SK-N-SH (cell line): Measurements from ENCODE around the gene AXIN2. TPM values are rescaled to one million over a fixed set of nuclear protein-coding genes. Genes with fewer than 3 reads are reported as not detected.

ENCODE experiments used
- CTCF ChIA-PET: fragments of 300-600, 350-600 bp; formaldehyde crosslinking; extraction: SDS; loops from one replicate; lab custom pipeline; 2021; lab: Yijun Ruan, JAX
- POLR2A ChIA-PET: fragments of 350-600 bp; sonication (Branson Sonifier 250); formaldehyde crosslinking; extraction: SDS; loops from one replicate; lab custom pipeline; 2020; ENCODE audit warnings: antibody characterized with exemption, inconsistent platforms; lab: Yijun Ruan, JAX
- DNase-seq: peaks from one replicate; pipeline ENCODE4 v3.0.0; 2012
- H2AFZ ChIP-seq: fragments of 200-600 bp; sonication (generic); 2 replicates; pipeline ENCODE4 v1.8.1; 2016; ENCODE audit warnings: antibody characterized with exemption, mild to moderate bottlenecking, low read depth
- H3F3A ChIP-seq: fragments of 200-600 bp; sonication (generic); replicated peaks from 2 replicates; pipeline ENCODE3; 2016; ENCODE audit warnings: antibody characterized with exemption, mild to moderate bottlenecking; ENCODE audit not compliant: insufficient read depth
- H3K27ac ChIP-seq, 2 experiments: fragments of 200-500 bp in 1 of 2; fragments of 200-600 bp in 1 of 2; sonication (Bioruptor generic) in 1 of 2; sonication (generic), shearing (Covaris generic) in 1 of 2; 2 replicates each; pipeline versions ENCODE4 v1.5.1 to v1.6.1; 2014 to 2016; ENCODE audit warnings: low read depth in 2 of 2, inconsistent platforms in 1 of 2, low read length in 1 of 2, mild to moderate bottlenecking in 1 of 2, mixed read lengths in 1 of 2
- H3K27me3 ChIP-seq: fragments of 200-600 bp; sonication (generic), shearing (Covaris generic); 2 replicates; pipeline ENCODE4 v1.6.1; 2016; ENCODE audit warnings: mixed run types; ENCODE audit not compliant: insufficient read depth
- H3K36me3 ChIP-seq, 2 experiments: fragments of 200-500 bp in 1 of 2; fragments of 200-600 bp in 1 of 2; sonication (Bioruptor generic) in 1 of 2; sonication (generic) in 1 of 2; replicated peaks in 1 of 2; 2 replicates each; pipeline versions ENCODE3 to v1.5.1; 2014 to 2016; ENCODE audit warnings: low read length in 1 of 2, mild to moderate bottlenecking in 1 of 2; ENCODE audit not compliant: insufficient read depth in 2 of 2, control insufficient read depth in 1 of 2
- H3K4me1 ChIP-seq, 2 experiments: fragments of 200-500 bp in 1 of 2; fragments of 200-600 bp in 1 of 2; sonication (Bioruptor generic) in 1 of 2; sonication (generic), shearing (Covaris generic) in 1 of 2; 2 replicates each; pipeline versions ENCODE4 v1.5.1 to v1.6.1; 2014 to 2016; ENCODE audit warnings: low read depth in 1 of 2, low read length in 1 of 2, mixed run types in 1 of 2; ENCODE audit not compliant: insufficient read depth in 2 of 2, control insufficient read depth in 1 of 2
- H3K4me2 ChIP-seq: fragments of 200-600 bp; sonication (generic), shearing (Covaris generic); 2 replicates; pipeline ENCODE4 v1.6.1; 2017; ENCODE audit warnings: mixed run types
- H3K4me3 ChIP-seq, 2 experiments: fragments of 200-500 bp in 1 of 2; fragments of 200-600 bp in 1 of 2; sonication (Bioruptor generic) in 1 of 2; sonication (generic), shearing (Covaris generic) in 1 of 2; 2 replicates each; pipeline versions ENCODE4 v1.5.1 to v1.8.1; 2014 to 2016; ENCODE audit warnings: low read depth in 2 of 2, inconsistent platforms in 1 of 2, low read length in 1 of 2, mild to moderate bottlenecking in 1 of 2, mixed read lengths in 1 of 2, moderate library complexity in 1 of 2
- H3K79me2 ChIP-seq: fragments of 200-600 bp; sonication (generic); 2 replicates; pipeline ENCODE4 v1.8.1; 2017; ENCODE audit warnings: mild to moderate bottlenecking; ENCODE audit not compliant: insufficient read depth
- H3K9ac ChIP-seq: fragments of 200-600 bp; sonication (generic); 2 replicates; pipeline ENCODE4 v1.6.1; 2017; ENCODE audit warnings: mixed run types
- H3K9me2 ChIP-seq: fragments of 200-600 bp; sonication (generic); 2 replicates; pipeline ENCODE4 v1.6.1; 2017; ENCODE audit warnings: mixed run types
- H3K9me3 ChIP-seq: fragments of 200-600 bp; sonication (generic); 2 replicates; pipeline ENCODE4 v1.6.1; 2017; ENCODE audit warnings: mixed run types, mild to moderate bottlenecking, moderate library complexity
- H4K20me1 ChIP-seq: fragments of 200-600 bp; sonication (generic); 2 replicates; pipeline ENCODE4 v1.6.1; 2017; ENCODE audit warnings: mild to moderate bottlenecking, mixed run types; ENCODE audit not compliant: insufficient read depth
- GABPA ChIP-seq: IDR thresholded peaks from 2 replicates; pipeline ENCODE4 v1.4.0; 2012; ENCODE audit warnings: low read depth, mild to moderate bottlenecking
- IRF3 ChIP-seq: fragments of 150-350 bp; IDR thresholded peaks from 2 replicates; pipeline ENCODE4 v1.6.1; 2016; ENCODE audit warnings: mild to moderate bottlenecking, low read depth, low read length
- JUND ChIP-seq: IDR thresholded peaks from 2 replicates; pipeline ENCODE4 v1.4.0; 2012
- MXI1 ChIP-seq: IDR thresholded peaks from 2 replicates; pipeline ENCODE4 v1.6.1; 2012; ENCODE audit warnings: mild to moderate bottlenecking, low read depth, low read length, improper control_type of control experiment
- NFIC ChIP-seq: IDR thresholded peaks from 2 replicates; pipeline ENCODE4 v1.4.0; 2012; ENCODE audit warnings: borderline replicate concordance
- NRF1 ChIP-seq: IDR thresholded peaks from 2 replicates; pipeline ENCODE4 v1.6.1; 2012; ENCODE audit warnings: low read depth, mild to moderate bottlenecking, low read length
- RAD21 ChIP-seq: IDR thresholded peaks from 2 replicates; pipeline ENCODE4 v1.6.1; 2012; ENCODE audit warnings: mild to moderate bottlenecking, low read length
- RXRA ChIP-seq: IDR thresholded peaks from 2 replicates; pipeline ENCODE4 v1.4.0; 2012; ENCODE audit warnings: low read depth, mild to moderate bottlenecking, borderline replicate concordance
- TAF1 ChIP-seq: IDR thresholded peaks from 2 replicates; pipeline ENCODE4 v1.6.1; 2012; ENCODE audit warnings: low read depth, mild to moderate bottlenecking, low read length, moderate library complexity, borderline replicate concordance
- YY1 ChIP-seq: IDR thresholded peaks from 2 replicates; pipeline ENCODE4 v1.4.0; 2012; ENCODE audit warnings: low read depth, mild to moderate bottlenecking
- WGBS: methylation state at CpG from one replicate; pipeline ENCODE4 v1.1.6; 2017; ENCODE audit warnings: low lambda C conversion rate; 5-methylcytosine and 5-hydroxymethylcytosine counted together
- polyA plus RNA-seq, 3 experiments: library from polyadenylated mRNA; depleted of rRNA; stranded (reverse); fragments of >200 nt; gene quantifications; 2 replicates each; pipeline ENCODE4 v1.2.3, GENCODE V29; 2012

The AXIN2 gene
- polyA plus RNA-seq, 1 of the 3 experiments (the other 2 are of a cell fraction) = 8.3 TPM

DNA sequence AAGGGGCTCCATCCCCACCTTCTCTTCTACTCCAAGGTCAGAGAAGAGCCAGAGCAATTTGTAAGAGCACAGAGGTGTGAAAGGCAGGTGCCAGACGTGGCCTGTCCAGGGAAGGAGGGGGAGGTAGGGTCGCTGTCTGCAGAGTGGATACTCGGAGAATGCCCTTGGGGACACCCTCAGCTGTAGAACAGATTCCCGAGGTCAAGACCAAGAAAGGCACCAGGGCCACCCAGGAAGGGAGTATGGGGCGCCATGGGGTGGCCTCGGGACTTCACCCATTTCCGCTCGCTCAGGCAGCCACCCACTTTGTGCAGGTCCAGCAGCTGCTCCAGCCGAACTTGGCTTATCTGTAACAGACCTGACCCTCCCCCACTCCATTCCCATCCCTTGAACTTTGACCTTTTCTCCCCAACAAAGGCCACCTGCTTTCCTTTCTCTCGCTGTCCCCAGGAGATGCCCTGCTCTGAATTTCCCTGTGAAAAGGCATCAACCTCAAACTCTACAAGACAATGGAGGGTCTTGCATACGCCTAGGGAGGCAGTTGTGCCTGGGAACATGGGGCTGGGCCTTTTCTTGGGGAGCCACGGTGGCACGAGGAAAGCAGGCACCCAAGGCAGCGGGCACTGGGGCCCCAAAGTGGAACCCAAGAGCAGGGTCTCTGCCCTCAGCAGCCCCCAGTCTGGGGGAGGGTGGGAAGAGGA, 11.3 kb upstream of the AXIN2 start (continued):
- TF ChIP-seq NFIC = no peak
- no peak for TF ChIP-seq RXRA
- no peak for TF ChIP-seq RAD21
- TF ChIP-seq NRF1 = no peak

DNA sequence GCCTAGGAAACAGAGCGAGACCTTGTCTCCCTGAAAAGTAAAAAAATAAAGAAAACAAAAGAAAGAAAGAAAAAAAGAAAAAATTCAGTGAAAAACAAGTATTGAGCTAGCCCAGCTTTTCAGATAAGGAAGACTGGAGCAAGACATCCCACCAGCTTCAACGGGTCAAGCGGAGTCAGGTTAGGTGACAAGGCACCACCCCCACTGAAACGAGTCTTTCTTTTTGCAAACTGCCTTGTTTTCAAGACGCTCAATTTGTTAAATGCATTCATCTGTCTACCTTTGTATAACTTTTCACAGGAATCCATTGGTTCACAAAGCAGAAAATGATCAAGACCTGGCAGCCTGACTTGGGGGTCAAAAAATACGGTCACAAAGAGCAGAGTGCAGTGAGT, 10.7 kb upstream of the AXIN2 start:
- no peak for TF ChIP-seq YY1
- no peak for TF ChIP-seq GABPA
- no peak for TF ChIP-seq TAF1
- TF ChIP-seq, all 33 proteins: peak for 0
- WGBS = 77% methylated on average over 6 of the region's 6 CpGs
- Histone ChIP-seq H3K36me3 (no peaks in the 10 kb centered on the region), H3K27ac (no peak overlapping the region), H3K9ac (no peak overlapping the region), H3F3A (no peaks in the 10 kb centered on the region), H2AFZ (no peak overlapping the region), H3K4me1 (no peaks in the 10 kb centered on the region), H4K20me1 (no peaks in the 10 kb centered on the region), H3K79me2 (no peaks in the 10 kb centered on the region), H3K4me3 (no peak overlapping the region), H3K27me3 (no peaks in the 10 kb centered on the region), H3K4me2 (no peak overlapping the region), H3K9me2 (no peaks in the 10 kb centered on the region), H3K9me3 (no peaks in the 10 kb centered on the region)
- ChIA-PET CTCF (interaction anchor here (1.0 to 1.3 kb wide), 2 partner anchors 9 to 15 kb away, joined by 3 to 7 read pairs; no protein-coding TSS in a partner anchor), POLR2A (no interaction called here)
- no peak for DNase-seq

DNA sequence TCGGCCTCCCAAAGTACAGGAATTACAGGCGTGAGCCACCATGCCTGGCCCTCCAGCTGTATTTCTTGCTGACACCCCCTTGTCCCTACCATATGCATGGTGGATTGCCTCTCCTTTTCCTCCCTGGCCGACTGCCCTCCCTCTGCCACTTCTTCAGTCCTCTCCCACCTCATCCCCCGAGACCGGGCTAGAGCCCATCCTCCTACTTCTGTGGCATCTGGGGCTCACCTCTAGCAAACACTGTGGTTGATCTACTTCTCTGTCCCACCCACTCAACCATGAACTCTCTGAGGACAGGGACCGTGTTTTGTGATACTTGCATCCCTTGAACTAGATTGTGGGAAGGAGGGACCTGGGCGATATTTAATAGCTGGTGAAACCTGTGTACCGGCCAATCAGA, 7.5 kb upstream of the AXIN2 start:
- Histone ChIP-seq H3K27ac (no peak overlapping the region), H3K9ac (no peak overlapping the region), H3K4me1 (peaks cover 0 to 7% of the 10 kb centered on the region in 2 experiments; a peak in 1 of 4 replicates), H3K79me2 (no peaks in the 10 kb centered on the region), H3K36me3 (no peaks in the 10 kb centered on the region), H3F3A (no peaks in the 10 kb centered on the region), H3K4me3 (no peak overlapping the region), H4K20me1 (no peaks in the 10 kb centered on the region), H3K4me2 (no peak overlapping the region), H3K9me2 (no peaks in the 10 kb centered on the region), H2AFZ (no peak overlapping the region), H3K27me3 (no peaks in the 10 kb centered on the region), H3K9me3 (no peaks in the 10 kb centered on the region)
- WGBS = 81% methylated on average over 8 of the region's 8 CpGs
- TF ChIP-seq JUND (no peak), IRF3 (no peak), YY1 (no peak), RAD21 (no peak), MXI1 (no peak)
- ChIA-PET POLR2A (no interaction called here), CTCF (interaction anchor here (1.2 kb wide), 1 partner anchor 17 kb away, joined by 3 read pairs; no protein-coding TSS in a partner anchor)
- no peak for DNase-seq
